GM12872 (cell line): ENCODE results near the gene SEC24A.

Experiments
- TF ChIP-seq, protein P1 (sequence below): IDR thresholded peaks from 3 replicates; pipeline ENCODE4 v1.5.1; 2011; ENCODE audit warnings: low read depth, mild to moderate bottlenecking, low read length, moderate library complexity; ENCODE audit not compliant: insufficient read depth

Gene SEC24A

DNA sequence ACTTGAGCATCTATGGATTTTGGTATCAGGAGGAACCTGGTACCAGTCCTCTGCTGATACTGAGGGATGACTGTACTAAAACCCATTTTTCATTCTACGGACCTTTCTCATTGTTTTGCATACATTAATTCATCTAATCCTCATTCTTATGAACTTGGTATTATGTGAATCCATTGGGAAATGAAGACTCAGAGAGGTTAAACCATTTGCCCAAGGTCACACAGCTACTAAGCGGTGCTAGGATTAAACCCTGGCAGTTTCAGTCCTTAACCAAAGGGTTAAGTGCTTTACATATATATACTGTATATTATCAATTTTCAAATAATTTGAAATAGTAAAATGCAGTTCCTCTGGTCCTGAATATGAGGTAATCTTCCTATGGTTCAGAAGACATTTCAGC lies 93.5 kb downstream of the SEC24A start:
- TF ChIP-seq, protein P1, sequence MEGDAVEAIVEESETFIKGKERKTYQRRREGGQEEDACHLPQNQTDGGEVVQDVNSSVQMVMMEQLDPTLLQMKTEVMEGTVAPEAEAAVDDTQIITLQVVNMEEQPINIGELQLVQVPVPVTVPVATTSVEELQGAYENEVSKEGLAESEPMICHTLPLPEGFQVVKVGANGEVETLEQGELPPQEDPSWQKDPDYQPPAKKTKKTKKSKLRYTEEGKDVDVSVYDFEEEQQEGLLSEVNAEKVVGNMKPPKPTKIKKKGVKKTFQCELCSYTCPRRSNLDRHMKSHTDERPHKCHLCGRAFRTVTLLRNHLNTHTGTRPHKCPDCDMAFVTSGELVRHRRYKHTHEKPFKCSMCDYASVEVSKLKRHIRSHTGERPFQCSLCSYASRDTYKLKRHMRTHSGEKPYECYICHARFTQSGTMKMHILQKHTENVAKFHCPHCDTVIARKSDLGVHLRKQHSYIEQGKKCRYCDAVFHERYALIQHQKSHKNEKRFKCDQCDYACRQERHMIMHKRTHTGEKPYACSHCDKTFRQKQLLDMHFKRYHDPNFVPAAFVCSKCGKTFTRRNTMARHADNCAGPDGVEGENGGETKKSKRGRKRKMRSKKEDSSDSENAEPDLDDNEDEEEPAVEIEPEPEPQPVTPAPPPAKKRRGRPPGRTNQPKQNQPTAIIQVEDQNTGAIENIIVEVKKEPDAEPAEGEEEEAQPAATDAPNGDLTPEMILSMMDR: no peak

DNA sequence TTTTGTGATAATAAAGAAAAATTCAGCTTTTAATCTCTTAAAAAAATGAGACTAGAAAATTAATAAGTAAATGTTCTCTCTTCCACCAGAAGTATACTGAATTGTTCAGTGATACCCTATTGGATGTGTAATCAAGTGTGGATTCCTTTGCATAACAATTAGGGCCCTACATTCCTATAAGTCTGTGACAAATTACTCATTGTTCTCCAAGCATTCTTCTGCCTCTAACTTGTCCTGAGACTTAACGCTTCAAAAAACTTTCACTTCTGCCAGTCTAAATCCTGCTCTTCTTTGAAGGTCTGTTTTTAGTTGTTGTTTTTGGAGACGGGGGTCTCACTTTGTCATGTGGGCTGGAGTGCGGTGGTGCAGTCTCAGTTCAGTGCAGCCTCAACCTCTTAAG lies 100.8 kb downstream of the SEC24A start:
- TF ChIP-seq, protein P1: no peak

DNA sequence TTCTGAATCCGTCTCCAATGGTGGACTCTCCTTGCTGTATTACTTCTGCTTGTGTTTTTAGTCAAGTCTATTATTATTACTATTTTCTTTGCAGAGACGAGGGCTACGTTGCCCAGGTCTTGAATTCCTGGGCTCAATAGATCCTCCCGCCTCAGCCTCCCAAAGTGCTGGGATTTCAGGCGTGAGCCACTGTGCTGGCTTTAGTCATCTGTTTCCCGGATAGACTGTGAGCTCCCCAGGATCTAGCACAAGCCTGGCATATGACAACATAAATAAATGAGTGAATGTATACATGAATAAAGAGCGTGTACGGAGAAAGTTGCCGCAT lies 109.6 kb downstream of the SEC24A start:
- TF ChIP-seq, protein P1: no peak

DNA sequence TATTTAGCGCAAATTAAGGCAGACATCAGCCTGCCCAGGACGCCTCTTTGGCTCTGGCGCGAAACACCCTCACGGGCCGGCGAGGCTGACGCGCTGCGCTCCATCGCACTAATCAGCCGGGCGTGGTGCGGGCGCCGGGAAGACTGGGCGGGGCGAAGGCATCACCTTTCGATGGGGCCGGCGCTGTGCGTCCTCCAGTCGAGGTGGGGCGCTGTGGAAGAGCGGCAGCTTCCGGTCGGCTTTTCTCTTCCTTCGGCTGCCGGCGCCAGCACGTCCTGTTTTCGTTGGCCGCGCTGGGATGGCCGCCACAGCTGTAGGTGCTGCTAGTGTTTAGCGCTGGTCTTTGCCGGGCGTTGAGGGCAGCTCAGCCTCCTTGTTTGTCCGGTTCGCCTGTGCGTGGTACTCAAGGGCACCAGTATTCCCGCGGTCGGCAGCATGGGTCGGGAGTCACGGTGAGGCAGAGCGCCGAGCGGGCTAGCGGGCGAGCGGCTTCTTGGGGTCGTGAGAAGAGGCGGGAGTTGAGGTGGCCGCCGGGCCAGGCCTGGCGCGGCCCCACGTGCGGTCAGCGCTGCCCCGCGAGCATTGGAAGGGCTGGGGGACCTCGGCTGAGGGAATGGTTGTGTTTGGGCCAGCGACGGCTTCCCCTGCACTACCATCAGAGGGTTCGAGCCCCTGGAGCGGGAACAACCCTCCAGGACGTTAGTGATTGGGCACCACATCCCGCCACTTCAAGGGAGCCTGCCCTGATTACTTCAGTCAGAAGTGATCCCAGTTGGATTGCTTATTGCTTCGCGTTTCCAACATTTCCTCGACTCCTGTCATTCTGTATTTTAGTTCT lies 110.1 kb downstream of the SEC24A start, which contains the start of gene DDX46:
TSS of gene DDX46 (plus strand) at position 276 of the 838 bp plus-strand sequence. CDS start at position 436, 160 bp downstream.
- TF ChIP-seq, protein P1: peak; percentile 80

DNA sequence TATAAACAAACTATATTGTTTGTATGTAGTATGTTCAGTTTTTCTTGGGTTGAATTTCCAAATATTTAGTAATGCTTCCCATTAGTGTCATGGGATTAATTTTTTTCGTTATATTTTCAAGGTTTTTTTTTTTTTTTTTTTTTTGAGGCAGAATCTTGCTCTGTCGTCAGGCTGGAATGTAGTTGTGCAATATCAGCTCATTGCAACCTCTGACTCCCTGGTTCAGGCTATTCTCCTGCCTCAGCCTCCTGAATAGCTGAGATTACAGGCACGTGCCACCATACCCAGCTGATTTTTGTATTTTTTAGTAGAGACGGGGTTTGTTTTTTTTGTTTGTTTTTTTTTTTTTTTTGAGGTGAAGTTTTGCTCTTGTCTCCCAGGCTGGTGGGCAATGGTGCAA lies 120.6 kb downstream of the SEC24A start:
- TF ChIP-seq, protein P1: no peak

DNA sequence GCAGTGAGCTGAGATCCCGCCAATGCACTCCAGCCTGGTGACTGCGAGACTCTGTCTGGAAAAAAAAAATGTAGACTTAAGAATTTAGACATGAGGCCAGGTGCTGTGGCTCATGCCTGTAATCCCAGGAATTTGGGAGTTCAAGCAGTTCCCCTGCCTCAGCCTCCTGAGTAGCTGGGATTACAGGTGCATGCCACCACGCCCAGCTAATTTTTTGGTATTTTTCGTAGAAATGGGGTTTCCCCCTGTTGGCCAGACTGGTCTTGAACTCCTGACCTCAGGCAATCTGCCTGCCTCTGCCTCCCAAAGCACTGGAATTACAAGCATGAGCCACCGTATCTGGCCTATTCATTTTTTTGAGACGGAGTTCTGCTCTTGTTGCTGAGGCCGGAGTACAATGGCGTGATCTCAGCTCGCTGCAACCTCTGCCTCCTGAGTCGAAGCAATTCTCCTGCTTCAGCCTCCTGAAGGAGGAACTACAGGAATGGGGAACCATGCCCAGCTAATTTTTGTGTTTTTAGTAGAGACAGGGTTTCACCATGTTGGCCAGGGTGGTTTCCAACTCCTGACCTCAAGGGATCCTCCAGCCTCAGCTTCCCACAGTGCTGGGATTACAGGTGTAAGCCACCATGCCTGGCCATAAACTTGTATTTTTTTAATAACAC lies 124.0 kb downstream of the SEC24A start:
- TF ChIP-seq, protein P1: no peak

DNA sequence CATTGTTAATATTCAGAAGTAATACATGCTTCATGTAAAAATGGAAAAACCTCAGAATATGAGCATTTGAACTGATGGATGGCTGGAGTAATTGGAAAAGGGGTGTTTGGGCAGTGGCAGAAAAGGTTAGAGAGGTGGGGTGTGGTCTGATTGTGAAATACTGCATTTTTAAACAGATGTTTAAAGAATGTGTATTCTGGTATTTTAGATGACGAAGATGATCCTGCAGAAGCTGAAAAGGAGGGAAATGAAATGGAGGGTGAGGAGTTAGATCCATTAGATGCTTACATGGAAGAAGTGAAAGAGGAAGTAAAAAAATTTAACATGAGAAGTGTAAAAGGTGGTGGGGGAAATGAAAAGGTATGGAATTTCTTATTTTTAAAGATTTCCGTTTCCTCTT lies 128.8 kb downstream of the SEC24A start:
- TF ChIP-seq, protein P1: no peak
